ENCODE results near the gene MORN3.

DNA sequence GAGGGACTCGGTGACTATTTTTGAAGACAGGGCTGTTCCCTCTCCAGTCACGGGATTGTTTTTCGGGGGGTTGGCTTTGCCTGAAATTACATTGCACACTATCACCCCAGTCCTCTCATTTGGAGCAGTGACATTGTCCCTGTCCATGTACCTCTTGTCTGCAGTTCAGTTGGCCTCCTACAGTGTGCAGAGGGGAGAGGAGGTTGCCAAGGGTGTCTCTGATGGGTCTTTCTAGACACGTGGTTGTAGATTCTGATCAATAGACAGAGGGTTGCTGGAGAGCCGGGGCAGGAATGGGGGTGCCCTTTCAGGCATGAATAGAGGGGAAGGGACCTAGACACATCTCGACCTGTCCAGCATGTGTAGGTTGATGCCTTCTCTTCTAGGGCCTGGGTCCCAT, 44.3 kb upstream of the MORN3 start:
- TF ChIP-seq CTCF (conservative IDR thresholded peaks at IDR 0.05; ENCODE audit: low read length) (no peak), EZH2phosphoT487 (IDR thresholded peaks at IDR 0.05; ENCODE audit: borderline replicate concordance, low read depth, low read length) (no peak)
